Measurements from ENCODE around the gene FOXA3.

DNA sequence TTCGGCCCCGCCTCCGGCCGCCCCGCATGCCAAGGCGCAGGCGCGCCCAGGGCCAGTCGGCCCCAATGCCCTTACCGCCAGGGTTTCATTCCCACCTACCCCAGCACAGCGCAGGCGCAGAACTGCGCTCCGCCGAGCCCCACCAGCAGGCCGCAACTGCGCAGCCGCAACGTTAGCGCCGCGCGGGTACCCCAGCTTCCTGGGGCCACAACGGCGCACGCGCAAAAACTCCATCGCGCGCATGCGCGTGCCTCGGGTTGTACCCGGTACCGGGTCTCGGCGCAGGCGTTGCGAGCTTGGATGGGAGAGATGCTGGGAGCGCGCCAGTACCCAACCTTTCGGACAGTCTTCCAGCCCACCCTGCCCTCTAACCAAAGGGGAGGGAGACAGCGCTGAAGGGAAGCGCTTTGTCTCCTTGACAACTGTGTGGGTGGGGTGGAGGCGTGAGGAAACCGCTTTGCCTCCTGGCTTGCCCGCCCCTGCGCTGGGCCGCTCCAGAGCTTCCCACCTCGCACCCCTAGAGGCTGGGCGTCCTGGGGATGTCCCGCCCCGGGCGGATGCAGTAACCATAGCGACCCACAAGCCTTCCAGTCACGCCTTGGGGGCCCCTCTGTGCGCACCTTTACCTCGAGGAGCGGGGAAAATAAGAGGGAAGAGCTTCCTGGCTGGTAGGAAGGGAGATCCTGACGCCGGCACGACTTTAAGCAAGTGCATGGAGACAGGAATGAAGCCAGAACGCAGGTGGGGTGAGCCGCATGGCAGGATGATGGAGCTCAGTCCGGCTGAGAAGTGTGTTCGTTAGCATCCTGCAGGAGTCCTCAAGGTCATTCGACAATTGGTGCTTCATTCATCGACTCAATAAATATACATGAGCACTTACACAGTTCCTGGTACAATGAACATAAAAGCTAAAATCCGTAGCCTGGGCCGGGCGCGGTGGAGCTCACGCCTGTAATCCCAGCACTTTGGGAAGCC lies 38.8 kb downstream of the FOXA3 start:
- TF ChIP-seq BACH2 (CRISPR knock-in tag; IDR thresholded peaks at IDR 0.05; ENCODE audit: borderline replicate concordance) (no peak), ZC3H10 (CRISPR knock-in tag; IDR thresholded peaks at IDR 0.05) (no peak), GLIS3 (CRISPR knock-in tag; IDR thresholded peaks at IDR 0.05) (no peak), ZNF565 (CRISPR knock-in tag; conservative IDR thresholded peaks at IDR 0.05; ENCODE audit: low read depth) (no peak)
